ENCODE measurements around the gene WFDC12.

WFDC12 gene, protein sequence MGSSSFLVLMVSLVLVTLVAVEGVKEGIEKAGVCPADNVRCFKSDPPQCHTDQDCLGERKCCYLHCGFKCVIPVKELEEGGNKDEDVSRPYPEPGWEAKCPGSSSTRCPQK

GRCh38 chr20:45124365-45124764, at the start of gene WFDC12:
TSS of gene WFDC12 (minus strand) at chr20:45124465. CDS start at chr20:45124447, 18 bp downstream.
- TF ChIP-seq SNAI2 (CRISPR knock-in tag; IDR thresholded peaks at IDR 0.05) (no peak), CSDC2 (CRISPR knock-in tag; IDR thresholded peaks at IDR 0.05) (no peak)
- ATAC-seq = no peak

DNA sequence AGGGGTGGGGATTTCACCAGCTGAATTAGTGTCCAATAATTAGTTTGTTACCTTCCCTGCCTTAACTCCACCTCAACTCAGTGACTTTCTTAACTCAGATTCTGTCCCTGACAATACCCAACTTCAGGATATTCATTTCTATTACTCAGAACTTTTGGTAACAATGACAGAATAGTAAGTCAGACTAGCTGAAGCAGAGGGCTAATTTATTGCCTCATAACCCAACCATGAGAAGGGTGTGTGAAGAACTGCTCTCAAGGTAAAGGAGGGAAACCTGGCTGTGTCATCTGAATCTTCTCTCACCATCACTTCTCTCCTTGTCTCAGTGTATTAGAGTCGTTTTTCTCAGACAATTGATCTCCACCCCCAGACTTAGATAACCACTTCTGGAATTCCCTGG, 49.3 kb upstream of the WFDC12 start:
- TF ChIP-seq, protein P1, sequence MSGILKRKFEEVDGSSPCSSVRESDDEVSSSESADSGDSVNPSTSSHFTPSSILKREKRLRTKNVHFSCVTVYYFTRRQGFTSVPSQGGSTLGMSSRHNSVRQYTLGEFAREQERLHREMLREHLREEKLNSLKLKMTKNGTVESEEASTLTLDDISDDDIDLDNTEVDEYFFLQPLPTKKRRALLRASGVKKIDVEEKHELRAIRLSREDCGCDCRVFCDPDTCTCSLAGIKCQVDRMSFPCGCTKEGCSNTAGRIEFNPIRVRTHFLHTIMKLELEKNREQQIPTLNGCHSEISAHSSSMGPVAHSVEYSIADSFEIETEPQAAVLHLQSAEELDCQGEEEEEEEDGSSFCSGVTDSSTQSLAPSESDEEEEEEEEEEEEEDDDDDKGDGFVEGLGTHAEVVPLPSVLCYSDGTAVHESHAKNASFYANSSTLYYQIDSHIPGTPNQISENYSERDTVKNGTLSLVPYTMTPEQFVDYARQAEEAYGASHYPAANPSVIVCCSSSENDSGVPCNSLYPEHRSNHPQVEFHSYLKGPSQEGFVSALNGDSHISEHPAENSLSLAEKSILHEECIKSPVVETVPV (CRISPR knock-in tag; IDR thresholded peaks at IDR 0.05) = no peak
- TF ChIP-seq GLIS3 (CRISPR knock-in tag; IDR thresholded peaks at IDR 0.05) (no peak), ARNTL (CRISPR knock-in tag; IDR thresholded peaks at IDR 0.05; ENCODE audit: borderline replicate concordance, low read depth) (no peak), SNAI2 (CRISPR knock-in tag; IDR thresholded peaks at IDR 0.05) (no peak), ZFP3 (CRISPR knock-in tag; IDR thresholded peaks at IDR 0.05) (no peak), CREB5 (CRISPR knock-in tag; IDR thresholded peaks at IDR 0.05; ENCODE audit: low read depth) (no peak)
- ATAC-seq = no peak

- no peak for TF ChIP-seq GLIS3 (CRISPR knock-in tag; IDR thresholded peaks at IDR 0.05)
- no peak for TF ChIP-seq PPARA (CRISPR knock-in tag; IDR thresholded peaks at IDR 0.05; ENCODE audit: borderline replicate concordance)
- TF ChIP-seq, protein P2, sequence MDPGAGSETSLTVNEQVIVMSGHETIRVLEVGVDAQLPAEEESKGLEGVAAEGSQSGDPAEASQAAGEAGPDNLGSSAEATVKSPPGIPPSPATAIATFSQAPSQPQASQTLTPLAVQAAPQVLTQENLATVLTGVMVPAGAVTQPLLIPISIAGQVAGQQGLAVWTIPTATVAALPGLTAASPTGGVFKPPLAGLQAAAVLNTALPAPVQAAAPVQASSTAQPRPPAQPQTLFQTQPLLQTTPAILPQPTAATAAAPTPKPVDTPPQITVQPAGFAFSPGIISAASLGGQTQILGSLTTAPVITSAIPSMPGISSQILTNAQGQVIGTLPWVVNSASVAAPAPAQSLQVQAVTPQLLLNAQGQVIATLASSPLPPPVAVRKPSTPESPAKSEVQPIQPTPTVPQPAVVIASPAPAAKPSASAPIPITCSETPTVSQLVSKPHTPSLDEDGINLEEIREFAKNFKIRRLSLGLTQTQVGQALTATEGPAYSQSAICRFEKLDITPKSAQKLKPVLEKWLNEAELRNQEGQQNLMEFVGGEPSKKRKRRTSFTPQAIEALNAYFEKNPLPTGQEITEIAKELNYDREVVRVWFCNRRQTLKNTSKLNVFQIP (CRISPR knock-in tag; IDR thresholded peaks at IDR 0.05; ENCODE audit: borderline replicate concordance, low read depth) = no peak
- TF ChIP-seq RARB (CRISPR knock-in tag; IDR thresholded peaks at IDR 0.05) = no peak
- TF ChIP-seq, protein P1 (CRISPR knock-in tag; IDR thresholded peaks at IDR 0.05) = no peak
- no peak for TF ChIP-seq ZFP3 (CRISPR knock-in tag; IDR thresholded peaks at IDR 0.05)
- no peak for TF ChIP-seq ZNF70 (CRISPR knock-in tag; IDR thresholded peaks at IDR 0.05)
- TF ChIP-seq ARNTL (CRISPR knock-in tag; IDR thresholded peaks at IDR 0.05; ENCODE audit: borderline replicate concordance, low read depth) = no peak
- TF ChIP-seq ZFP30 (CRISPR knock-in tag; IDR thresholded peaks at IDR 0.05) = no peak
- TF ChIP-seq, protein P3, sequence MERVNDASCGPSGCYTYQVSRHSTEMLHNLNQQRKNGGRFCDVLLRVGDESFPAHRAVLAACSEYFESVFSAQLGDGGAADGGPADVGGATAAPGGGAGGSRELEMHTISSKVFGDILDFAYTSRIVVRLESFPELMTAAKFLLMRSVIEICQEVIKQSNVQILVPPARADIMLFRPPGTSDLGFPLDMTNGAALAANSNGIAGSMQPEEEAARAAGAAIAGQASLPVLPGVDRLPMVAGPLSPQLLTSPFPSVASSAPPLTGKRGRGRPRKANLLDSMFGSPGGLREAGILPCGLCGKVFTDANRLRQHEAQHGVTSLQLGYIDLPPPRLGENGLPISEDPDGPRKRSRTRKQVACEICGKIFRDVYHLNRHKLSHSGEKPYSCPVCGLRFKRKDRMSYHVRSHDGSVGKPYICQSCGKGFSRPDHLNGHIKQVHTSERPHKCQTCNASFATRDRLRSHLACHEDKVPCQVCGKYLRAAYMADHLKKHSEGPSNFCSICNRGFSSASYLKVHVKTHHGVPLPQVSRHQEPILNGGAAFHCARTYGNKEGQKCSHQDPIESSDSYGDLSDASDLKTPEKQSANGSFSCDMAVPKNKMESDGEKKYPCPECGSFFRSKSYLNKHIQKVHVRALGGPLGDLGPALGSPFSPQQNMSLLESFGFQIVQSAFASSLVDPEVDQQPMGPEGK (CRISPR knock-in tag; IDR thresholded peaks at IDR 0.05; ENCODE audit: borderline replicate concordance) = no peak
- TF ChIP-seq TCF4 (CRISPR knock-in tag; IDR thresholded peaks at IDR 0.05; ENCODE audit: borderline replicate concordance) = no peak
- no peak for TF ChIP-seq ISL1 (CRISPR knock-in tag; IDR thresholded peaks at IDR 0.05)
- TF ChIP-seq OSR1 (CRISPR knock-in tag; IDR thresholded peaks at IDR 0.05) = no peak
- no peak for TF ChIP-seq CSDC2 (CRISPR knock-in tag; IDR thresholded peaks at IDR 0.05)
- no peak for TF ChIP-seq CREB5 (CRISPR knock-in tag; IDR thresholded peaks at IDR 0.05; ENCODE audit: low read depth)
- TF ChIP-seq SNAI2 (CRISPR knock-in tag; IDR thresholded peaks at IDR 0.05) = no peak
- TF ChIP-seq ZC3H10 (CRISPR knock-in tag; IDR thresholded peaks at IDR 0.05) = no peak
- no peak for TF ChIP-seq ESRRG (CRISPR knock-in tag; IDR thresholded peaks at IDR 0.05)
- no peak for ATAC-seq
These were observed 40.6 kb upstream of the WFDC12 start for GRCh38 chr20:45164906-45165305.

All from SK-N-SH treated with all-trans-retinoic acid at 6 μM for 48 hours (cell line).